ENCODE results near the gene BRPF1. TPM values are rescaled to one million over a fixed set of nuclear protein-coding genes. Genes with fewer than 3 reads are reported as not detected.

Gene BRPF1
- total RNA-seq, 1 donor from 2014 or later = 12.1 TPM

GRCh38 chr3:9685216-9686049, 46.1 kb upstream of the BRPF1 start:
- H3K4me3 ChIP-seq = no peak overlapping the region
- Mint-ChIP-seq H3K9me3 (no peaks in the 10 kb centered on the region), H3K4me3 (no peak overlapping the region), H3K27me3 (ENCODE audit: insufficient read depth, low read depth) (peaks cover 2% of the 10 kb centered on the region), H3K4me1 (no peaks in the 10 kb centered on the region), H3K36me3 (peaks cover 17% of the 10 kb centered on the region), H3K27ac (no peak overlapping the region)
- no peak overlapping the region for H3K27ac ChIP-seq
- no peaks in the 10 kb centered on the region for H3K4me1 ChIP-seq
- H2AFZ ChIP-seq (replicated peaks) = no peak overlapping the region
- H3F3A ChIP-seq (ENCODE audit: low read depth) = no peaks in the 10 kb centered on the region
- no peak overlapping the region for H3K9ac ChIP-seq
- TF ChIP-seq EZH2phosphoT487 (IDR thresholded peaks at IDR 0.05) (no peak), EZH2 (IDR thresholded peaks at IDR 0.05) (no peak), CTCF (IDR thresholded peaks at IDR 0.05) (no peak)
- no peaks in the 10 kb centered on the region for H3K9me3 ChIP-seq (ENCODE audit: low read depth)
- H3K36me3 ChIP-seq = no peaks in the 10 kb centered on the region
- no peak overlapping the region for H3K4me2 ChIP-seq
- no peak for DNase-seq (ENCODE audit: low spot score)
- H3K27me3 ChIP-seq = no peaks in the 10 kb centered on the region
- H4K20me1 ChIP-seq (ENCODE audit: low read depth) = no peaks in the 10 kb centered on the region
- no peaks in the 10 kb centered on the region for H3K79me2 ChIP-seq (ENCODE audit: low read depth)

GRCh38 chr3:9686050-9686550, 45.4 kb upstream of the BRPF1 start:
- no peaks in the 10 kb centered on the region for H3K9me3 ChIP-seq (ENCODE audit: low read depth)
- DNase-seq (ENCODE audit: low spot score) = no peak
- Mint-ChIP-seq H3K4me1 (no peaks in the 10 kb centered on the region), H3K9me3 (no peaks in the 10 kb centered on the region), H3K27ac (no peak overlapping the region), H3K27me3 (ENCODE audit: insufficient read depth, low read depth) (peaks cover 2% of the 10 kb centered on the region), H3K4me3 (no peak overlapping the region), H3K36me3 (peaks cover 17% of the 10 kb centered on the region)
- H3K27ac ChIP-seq = no peak overlapping the region
- no peak overlapping the region for H3K9ac ChIP-seq
- H3K79me2 ChIP-seq (ENCODE audit: low read depth) = no peaks in the 10 kb centered on the region
- no peaks in the 10 kb centered on the region for H3K36me3 ChIP-seq
- no peaks in the 10 kb centered on the region for H3F3A ChIP-seq (ENCODE audit: low read depth)
- H4K20me1 ChIP-seq (ENCODE audit: low read depth) = no peaks in the 10 kb centered on the region
- no peak overlapping the region for H2AFZ ChIP-seq (replicated peaks)
- H3K4me1 ChIP-seq = no peaks in the 10 kb centered on the region
- H3K27me3 ChIP-seq = no peaks in the 10 kb centered on the region
- TF ChIP-seq CTCF (IDR thresholded peaks at IDR 0.05) = no peak
- no peak for TF ChIP-seq EZH2 (IDR thresholded peaks at IDR 0.05)
- TF ChIP-seq EZH2phosphoT487 (IDR thresholded peaks at IDR 0.05) = no peak
- H3K4me3 ChIP-seq = no peak overlapping the region
- no peak overlapping the region for H3K4me2 ChIP-seq

GRCh38 chr3:9686703-9687102, 44.8 kb upstream of the BRPF1 start:
- no peak for TF ChIP-seq CTCF (IDR thresholded peaks at IDR 0.05)
- Mint-ChIP-seq H3K4me3 (no peak overlapping the region), H3K9me3 (no peaks in the 10 kb centered on the region), H3K27ac (no peak overlapping the region), H3K4me1 (no peaks in the 10 kb centered on the region), H3K36me3 (peaks cover 17% of the 10 kb centered on the region), H3K27me3 (ENCODE audit: insufficient read depth, low read depth) (peaks cover 2% of the 10 kb centered on the region)
- H3K4me3 ChIP-seq = no peak overlapping the region
- H3K36me3 ChIP-seq = no peaks in the 10 kb centered on the region
- no peaks in the 10 kb centered on the region for H3K27me3 ChIP-seq
- no peak overlapping the region for H3K27ac ChIP-seq
- no peak overlapping the region for H2AFZ ChIP-seq (replicated peaks)
- no peaks in the 10 kb centered on the region for H3K4me1 ChIP-seq
- H4K20me1 ChIP-seq (ENCODE audit: low read depth) = no peaks in the 10 kb centered on the region
- H3K9me3 ChIP-seq (ENCODE audit: low read depth) = no peaks in the 10 kb centered on the region
- H3K79me2 ChIP-seq (ENCODE audit: low read depth) = no peaks in the 10 kb centered on the region
- H3K9ac ChIP-seq = no peak overlapping the region
- no peak overlapping the region for H3K4me2 ChIP-seq
- no peaks in the 10 kb centered on the region for H3F3A ChIP-seq (ENCODE audit: low read depth)
- no peak for DNase-seq (ENCODE audit: low spot score)
